HepG2 (cell line): ENCODE results near the gene TOMM40L. TPM values are rescaled to one million over a fixed set of nuclear protein-coding genes. Genes with fewer than 3 reads are reported as not detected.
A peak's percentile ranks its signal among the peaks of the same experiment; 100 is the strongest.

Source experiments
- EED ChIP-seq: sonication (generic); formaldehyde crosslinking; IDR thresholded peaks from 2 replicates; pipeline ENCODE4 v1.5.0; 2020; ENCODE audit warnings: mild to moderate bottlenecking, missing genetic modification reagents
- HIC2 ChIP-seq: sonication (generic); formaldehyde crosslinking; IDR thresholded peaks from 2 replicates; pipeline ENCODE4 v1.9.0; 2022; ENCODE audit warnings: low read depth, missing genetic modification reagents
- HNF4A ChIP-seq: sonication (generic); formaldehyde crosslinking; IDR thresholded peaks from 2 replicates; pipeline ENCODE4 v1.4.0; 2020; ENCODE audit warnings: missing genetic modification reagents
- LRRFIP1 ChIP-seq: sonication (generic); formaldehyde crosslinking; conservative IDR thresholded peaks from 2 replicates; pipeline ENCODE4 v1.4.0; 2020; ENCODE audit warnings: missing genetic modification reagents
- MAX ChIP-seq: IDR thresholded peaks from 2 replicates; pipeline ENCODE4 v1.6.1; 2012; ENCODE audit warnings: inconsistent platforms
- MYC ChIP-seq: sonication (generic); formaldehyde crosslinking; IDR thresholded peaks from 2 replicates; pipeline ENCODE4 v1.9.0; 2021; ENCODE audit warnings: missing genetic modification reagents, borderline replicate concordance
- ONECUT2 ChIP-seq: sonication (generic); formaldehyde crosslinking; IDR thresholded peaks from 2 replicates; pipeline ENCODE4 v1.4.0; 2020; ENCODE audit warnings: missing genetic modification reagents
- RELA ChIP-seq: sonication (generic); formaldehyde crosslinking; IDR thresholded peaks from 2 replicates; pipeline ENCODE4 v1.4.0; 2020; ENCODE audit warnings: missing genetic modification reagents
- SNRNP70 ChIP-seq: fragments of 200-400 bp; formaldehyde crosslinking; IDR thresholded peaks from 2 replicates; pipeline ENCODE4 v1.6.1; 2017; ENCODE audit warnings: mild to moderate bottlenecking, low read depth, low read length, moderate library complexity
- ZBTB21 ChIP-seq: sonication (generic); formaldehyde crosslinking; IDR thresholded peaks from 2 replicates; pipeline ENCODE4 v1.4.0; 2020; ENCODE audit warnings: missing genetic modification reagents
- ZBTB33 ChIP-seq: sonication (generic); formaldehyde crosslinking; IDR thresholded peaks from 2 replicates; pipeline ENCODE4 v1.4.0; 2020; ENCODE audit warnings: missing genetic modification reagents
- ZFP36 ChIP-seq: fragments of 150-350 bp; IDR thresholded peaks from 2 replicates; pipeline ENCODE4 v1.6.1; 2018; ENCODE audit warnings: borderline replicate concordance, low read length, low read depth; ENCODE audit not compliant: partially characterized antibody
- ZFYVE20 ChIP-seq: sonication (generic); formaldehyde crosslinking; IDR thresholded peaks from 2 replicates; pipeline ENCODE4 v1.8.0; 2023; ENCODE audit warnings: low read depth, mild to moderate bottlenecking, moderate library complexity, missing genetic modification reagents, borderline replicate concordance
- ZNF20 ChIP-seq: sonication (generic); formaldehyde crosslinking; IDR thresholded peaks from 2 replicates; pipeline ENCODE4 v1.4.0; 2020; ENCODE audit warnings: mild to moderate bottlenecking, moderate library complexity, missing genetic modification reagents
- ZNF251 ChIP-seq: sonication (generic); formaldehyde crosslinking; IDR thresholded peaks from 2 replicates; pipeline ENCODE4 v1.9.0; 2021; ENCODE audit warnings: mild to moderate bottlenecking, missing genetic modification reagents
- ZNF263 ChIP-seq: sonication (generic); formaldehyde crosslinking; IDR thresholded peaks from 2 replicates; pipeline ENCODE4 v1.4.0; 2020; ENCODE audit warnings: missing genetic modification reagents
- ZNF567 ChIP-seq: sonication (generic); formaldehyde crosslinking; IDR thresholded peaks from 2 replicates; pipeline ENCODE4 v1.8.1; 2023; ENCODE audit warnings: mild to moderate bottlenecking, missing genetic modification reagents, borderline replicate concordance
- ZNF572 ChIP-seq: sonication (generic); formaldehyde crosslinking; IDR thresholded peaks from 2 replicates; pipeline ENCODE4 v1.5.1; 2020; ENCODE audit warnings: mild to moderate bottlenecking, missing genetic modification reagents
- ZNF720 ChIP-seq: sonication (generic); formaldehyde crosslinking; IDR thresholded peaks from 2 replicates; pipeline ENCODE4 v1.4.0; 2020; ENCODE audit warnings: missing genetic modification reagents
- polyA plus RNA-seq, 8 experiments: library from polyadenylated mRNA; depleted of rRNA in 3 of 8; stranded (reverse) in 7 of 8; unstranded in 1 of 8; fragments of >200 nt; fragmentation: Illumina TruSeq in 4 of 8; extraction: Trizol in 4 of 8; gene quantifications; 2 replicates each; pipeline versions ENCODE4 v1.2.1 to v1.2.3, GENCODE V29; 2011 to 2016; ENCODE audit warnings: low read depth in 4 of 8, missing spikeins in 1 of 8, mixed read lengths in 1 of 8; ENCODE audit not compliant: insufficient read depth in 1 of 8
- total RNA-seq, 5 experiments: library from RNA; depleted of rRNA; stranded (reverse); fragments of >200 nt; fragmentation: Illumina TruSeq; extraction: Trizol; gene quantifications; 2 replicates each; pipeline ENCODE4 v1.2.3, GENCODE V29; 2016; ENCODE audit warnings: low read depth in 1 of 5
- TF ChIP-seq, protein P1 (sequence below): sonication (generic); formaldehyde crosslinking; IDR thresholded peaks from 2 replicates; pipeline ENCODE4 v1.5.1; 2020; ENCODE audit warnings: mild to moderate bottlenecking, missing genetic modification reagents, moderate library complexity

TOMM40L gene
- total and polyA plus RNA-seq, 2 of the 13 experiments (the other 11 are each of a cell fraction or from before 2014, with no cell fraction given) = 14.1 to 26.2 TPM

DNA sequence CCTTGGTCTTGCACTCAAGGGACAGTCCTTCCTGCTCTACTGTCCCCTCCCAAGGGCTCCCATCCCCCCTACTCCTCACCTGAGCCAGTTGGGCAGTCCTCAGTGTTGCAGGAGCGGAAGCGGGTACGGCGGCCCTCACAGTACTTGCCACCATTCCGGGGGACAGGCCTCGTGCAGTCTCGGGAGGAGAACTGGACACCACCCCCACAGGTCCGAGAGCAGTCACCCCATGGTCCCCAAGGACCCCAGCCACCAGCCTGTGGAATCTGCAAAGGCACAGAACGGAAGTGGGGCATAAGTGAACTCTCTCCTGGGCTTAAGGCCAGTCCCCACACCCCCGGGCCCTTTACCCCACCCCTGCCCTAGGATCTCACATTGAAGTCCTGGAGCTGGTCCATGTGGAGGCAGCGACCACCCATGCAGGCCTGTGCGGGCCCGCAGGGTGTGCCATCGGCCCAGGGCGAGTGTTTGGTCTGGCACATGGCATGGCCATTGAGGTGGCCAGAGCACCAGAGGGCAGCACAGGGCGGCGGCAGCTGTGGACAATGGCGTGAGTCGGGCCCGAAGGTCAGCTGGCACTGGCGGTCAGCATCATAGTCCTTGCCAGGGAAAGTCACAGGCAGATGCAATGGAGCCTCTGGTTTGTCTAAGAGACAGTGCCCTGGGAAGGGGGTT is 32.2 kb upstream of the TOMM40L start (continued):
- TF ChIP-seq ZFYVE20 = no peak
- TF ChIP-seq, protein P1, sequence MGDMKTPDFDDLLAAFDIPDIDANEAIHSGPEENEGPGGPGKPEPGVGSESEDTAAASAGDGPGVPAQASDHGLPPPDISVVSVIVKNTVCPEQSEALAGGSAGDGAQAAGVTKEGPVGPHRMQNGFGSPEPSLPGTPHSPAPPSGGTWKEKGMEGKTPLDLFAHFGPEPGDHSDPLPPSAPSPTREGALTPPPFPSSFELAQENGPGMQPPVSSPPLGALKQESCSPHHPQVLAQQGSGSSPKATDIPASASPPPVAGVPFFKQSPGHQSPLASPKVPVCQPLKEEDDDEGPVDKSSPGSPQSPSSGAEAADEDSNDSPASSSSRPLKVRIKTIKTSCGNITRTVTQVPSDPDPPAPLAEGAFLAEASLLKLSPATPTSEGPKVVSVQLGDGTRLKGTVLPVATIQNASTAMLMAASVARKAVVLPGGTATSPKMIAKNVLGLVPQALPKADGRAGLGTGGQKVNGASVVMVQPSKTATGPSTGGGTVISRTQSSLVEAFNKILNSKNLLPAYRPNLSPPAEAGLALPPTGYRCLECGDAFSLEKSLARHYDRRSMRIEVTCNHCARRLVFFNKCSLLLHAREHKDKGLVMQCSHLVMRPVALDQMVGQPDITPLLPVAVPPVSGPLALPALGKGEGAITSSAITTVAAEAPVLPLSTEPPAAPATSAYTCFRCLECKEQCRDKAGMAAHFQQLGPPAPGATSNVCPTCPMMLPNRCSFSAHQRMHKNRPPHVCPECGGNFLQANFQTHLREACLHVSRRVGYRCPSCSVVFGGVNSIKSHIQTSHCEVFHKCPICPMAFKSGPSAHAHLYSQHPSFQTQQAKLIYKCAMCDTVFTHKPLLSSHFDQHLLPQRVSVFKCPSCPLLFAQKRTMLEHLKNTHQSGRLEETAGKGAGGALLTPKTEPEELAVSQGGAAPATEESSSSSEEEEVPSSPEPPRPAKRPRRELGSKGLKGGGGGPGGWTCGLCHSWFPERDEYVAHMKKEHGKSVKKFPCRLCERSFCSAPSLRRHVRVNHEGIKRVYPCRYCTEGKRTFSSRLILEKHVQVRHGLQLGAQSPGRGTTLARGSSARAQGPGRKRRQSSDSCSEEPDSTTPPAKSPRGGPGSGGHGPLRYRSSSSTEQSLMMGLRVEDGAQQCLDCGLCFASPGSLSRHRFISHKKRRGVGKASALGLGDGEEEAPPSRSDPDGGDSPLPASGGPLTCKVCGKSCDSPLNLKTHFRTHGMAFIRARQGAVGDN (CRISPR knock-in tag) = peak; percentile 74
- no peak for TF ChIP-seq ZNF251 (CRISPR knock-in tag)
- 0 out of 2 replicates have a peak, but pooled peaks have one; percentile 35 for TF ChIP-seq MAX
- no peak for TF ChIP-seq ZNF720
- TF ChIP-seq ZNF572 = no peak
- no peak for TF ChIP-seq ZFP36
- TF ChIP-seq RELA = no peak
- TF ChIP-seq ZBTB33 = peak; percentile 98
- TF ChIP-seq ZNF263 (CRISPR knock-in tag) = no peak
- peak; percentile 38 for TF ChIP-seq HNF4A
- TF ChIP-seq EED = no peak
- peak; percentile 52; the same call in 1 of the 2 replicates for TF ChIP-seq MYC
- TF ChIP-seq ZNF20 = no peak
- no peak for TF ChIP-seq LRRFIP1 (CRISPR knock-in tag)
- TF ChIP-seq ONECUT2 (CRISPR knock-in tag) = no peak
- TF ChIP-seq ZNF567 (CRISPR knock-in tag) = no peak
- TF ChIP-seq SNRNP70 = no peak
- no peak for TF ChIP-seq ZBTB21 (CRISPR knock-in tag)
- TF ChIP-seq HIC2 = peak; percentile 79
